ENCODE measurements around the gene LY86. TPM values are rescaled to one million over a fixed set of nuclear protein-coding genes. Genes with fewer than 3 reads are reported as not detected.

The LY86 gene
- total RNA-seq, 1 experiment from 2014 or later, result not detected

DNA sequence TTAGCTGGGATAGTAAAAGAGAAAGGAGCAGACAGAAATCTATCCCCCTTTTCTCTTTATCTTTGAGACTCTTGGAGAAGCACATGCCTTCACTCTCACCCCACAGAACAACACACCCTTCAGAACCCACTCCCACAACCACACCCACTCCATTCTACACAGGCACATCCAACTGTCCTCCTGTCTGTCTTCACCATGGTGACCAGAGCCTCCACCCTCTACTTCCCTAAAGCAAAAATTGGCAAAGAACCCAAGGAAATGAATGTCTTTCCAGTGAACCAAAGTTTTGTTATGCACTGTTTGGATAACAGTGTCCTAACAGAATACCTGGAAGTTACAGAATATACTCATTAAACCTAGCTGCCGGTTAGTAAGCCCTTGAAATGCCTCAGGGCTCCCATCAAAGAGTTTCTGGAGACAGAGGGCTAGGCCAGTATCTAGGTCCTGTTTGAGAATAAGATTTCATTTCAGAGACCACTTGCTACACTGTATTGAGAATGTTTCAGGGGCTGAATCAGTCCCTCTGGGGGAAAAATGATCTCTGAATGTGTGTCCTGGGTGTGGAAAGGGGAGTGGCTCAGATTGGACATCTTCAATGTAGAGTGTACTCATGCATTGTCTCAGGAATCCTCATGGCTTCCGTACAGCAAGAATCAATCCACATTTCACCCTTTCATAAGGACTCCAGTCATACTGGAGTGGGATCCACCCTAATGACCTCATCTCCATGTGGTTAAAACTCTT, 101.1 kb downstream of the LY86 start:
- Histone ChIP-seq H4K91ac (ENCODE audit: insufficient read length, low read depth, low read length) (no peak overlapping the region), H2BK12ac (ENCODE audit: insufficient read length, low read depth, low read length) (no peak overlapping the region), H2BK20ac (ENCODE audit: low read depth, low read length, poor library complexity, severe bottlenecking) (no peak overlapping the region), H4K5ac (ENCODE audit: insufficient read length, low read depth, low read length) (no peak overlapping the region), H4K20me1 (ENCODE audit: control insufficient read depth, insufficient read depth, insufficient read length) (no peaks in the 10 kb centered on the region), H3K4ac (ENCODE audit: low read depth, low read length) (no peak overlapping the region), H2AK5ac (ENCODE audit: insufficient read length, low read length) (no peak overlapping the region), H3K27ac (ENCODE audit: insufficient read length, low read depth, low read length) (no peak overlapping the region), H3K56ac (ENCODE audit: insufficient read length, low read depth, low read length) (no peak overlapping the region), H3K79me2 (ENCODE audit: insufficient read depth, low read length) (no peaks in the 10 kb centered on the region), H4K8ac (replicated peaks; ENCODE audit: insufficient read length, low read depth, low read length) (no peak overlapping the region), H3K14ac (ENCODE audit: insufficient read depth, low read length) (no peak overlapping the region), H3K27me3 (ENCODE audit: insufficient read depth, low read length) (no peaks in the 10 kb centered on the region), H3K4me2 (ENCODE audit: insufficient read depth, insufficient read length, low read length) (no peak overlapping the region), H3T11ph (ENCODE audit: low read length) (no peak overlapping the region), H2BK15ac (ENCODE audit: low read depth, low read length) (no peak overlapping the region), H3K9ac (ENCODE audit: extremely low read depth, insufficient read length, low read length) (no peak overlapping the region), H3K23me2 (ENCODE audit: insufficient read length, low read depth, low read length, poor library complexity, severe bottlenecking) (peaks cover 8% of the 10 kb centered on the region), H2AFZ (ENCODE audit: low read length) (no peak overlapping the region), H3K18ac (ENCODE audit: insufficient read length, low read depth, low read length) (no peak overlapping the region), H3K23ac (ENCODE audit: insufficient read length, low read depth, low read length) (no peak overlapping the region), H2BK120ac (ENCODE audit: low read depth, low read length, poor library complexity, severe bottlenecking) (no peak overlapping the region), H3K4me1 (ENCODE audit: insufficient read depth, low read length) (peaks cover 1% of the 10 kb centered on the region; the same call in 1 of the 2 replicates), H3K9me3 (ENCODE audit: control insufficient read depth, low read depth, low read length) (no peaks in the 10 kb centered on the region), H3K79me1 (ENCODE audit: insufficient read depth, low read depth, low read length, poor library complexity, severe bottlenecking) (no peaks in the 10 kb centered on the region), H2BK5ac (ENCODE audit: insufficient read length, low read length) (no peak overlapping the region)
- Mint-ChIP-seq H3K4me3 (no peak overlapping the region), H3K27me3 (ENCODE audit: low read depth) (peaks cover 17% of the 10 kb centered on the region), H3K4me1 (peaks cover 34 to 37% of the 10 kb centered on the region in 2 experiments), H3K36me3 (ENCODE audit: insufficient read depth in 1 of 3, low read depth in 3 of 3) (peaks cover 0 to 27% (median 4%) of the 10 kb centered on the region in 3 experiments; a peak in 4 of 7 replicates), H3K9me3 (peaks cover 7 to 8% of the 10 kb centered on the region in 2 experiments; a peak in 3 of 5 replicates), H3K27ac (no peak overlapping the region)
- no CpG with 5 or more reads among the region's 2 CpGs for WGBS (ENCODE audit: extremely low coverage, insufficient read length, low lambda C conversion rate)
- DNase-seq, result no peak
- TF ChIP-seq, protein P1, sequence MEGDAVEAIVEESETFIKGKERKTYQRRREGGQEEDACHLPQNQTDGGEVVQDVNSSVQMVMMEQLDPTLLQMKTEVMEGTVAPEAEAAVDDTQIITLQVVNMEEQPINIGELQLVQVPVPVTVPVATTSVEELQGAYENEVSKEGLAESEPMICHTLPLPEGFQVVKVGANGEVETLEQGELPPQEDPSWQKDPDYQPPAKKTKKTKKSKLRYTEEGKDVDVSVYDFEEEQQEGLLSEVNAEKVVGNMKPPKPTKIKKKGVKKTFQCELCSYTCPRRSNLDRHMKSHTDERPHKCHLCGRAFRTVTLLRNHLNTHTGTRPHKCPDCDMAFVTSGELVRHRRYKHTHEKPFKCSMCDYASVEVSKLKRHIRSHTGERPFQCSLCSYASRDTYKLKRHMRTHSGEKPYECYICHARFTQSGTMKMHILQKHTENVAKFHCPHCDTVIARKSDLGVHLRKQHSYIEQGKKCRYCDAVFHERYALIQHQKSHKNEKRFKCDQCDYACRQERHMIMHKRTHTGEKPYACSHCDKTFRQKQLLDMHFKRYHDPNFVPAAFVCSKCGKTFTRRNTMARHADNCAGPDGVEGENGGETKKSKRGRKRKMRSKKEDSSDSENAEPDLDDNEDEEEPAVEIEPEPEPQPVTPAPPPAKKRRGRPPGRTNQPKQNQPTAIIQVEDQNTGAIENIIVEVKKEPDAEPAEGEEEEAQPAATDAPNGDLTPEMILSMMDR (conservative IDR thresholded peaks at IDR 0.05), result no peak

Data from H9 (cell line).